Parathyroid adenoma (tissue), 2 donors: ENCODE data around the gene TMEM132E.

Experiments used
- H2AFZ ChIP-seq: fragments of 300-600 bp; sonication (generic); one replicate; pipeline ENCODE4 v1.7.0; 2017; ENCODE audit warnings: antibody characterized with exemption, mild to moderate bottlenecking
- H3K27ac ChIP-seq: fragments of 300-600 bp; sonication (generic); one replicate; pipeline ENCODE4 v1.7.0; 2017
- H3K27me3 ChIP-seq: fragments of 300-600 bp; sonication (generic); one replicate; pipeline ENCODE4 v1.7.0; 2017; ENCODE audit warnings: low read length; ENCODE audit not compliant: control insufficient read depth, insufficient read depth
- H3K36me3 ChIP-seq: fragments of 300-600 bp; sonication (generic); one replicate; pipeline ENCODE4 v1.7.0; 2017; ENCODE audit warnings: low read length; ENCODE audit not compliant: control insufficient read depth, insufficient read depth
- H3K4me1 ChIP-seq: fragments of 300-600 bp; sonication (generic); one replicate; pipeline ENCODE4 v1.7.0; 2017; ENCODE audit warnings: control low read depth
- H3K4me2 ChIP-seq: fragments of 300-600 bp; sonication (generic); one replicate; pipeline ENCODE4 v1.7.0; 2017; ENCODE audit warnings: low read length
- H3K4me3 ChIP-seq: fragments of 300-600 bp; sonication (generic); one replicate; pipeline ENCODE4 v1.7.0; 2017; ENCODE audit warnings: low read depth, low read length
- H3K79me2 ChIP-seq: fragments of 300-600 bp; sonication (generic); one replicate; pipeline ENCODE4 v1.7.0; 2017; ENCODE audit warnings: control low read depth
- H3K9ac ChIP-seq: fragments of 300-600 bp; sonication (generic); one replicate; pipeline ENCODE4 v1.7.0; 2017; ENCODE audit warnings: mild to moderate bottlenecking
- H3K9me3 ChIP-seq: fragments of 300-600 bp; sonication (generic); one replicate; pipeline ENCODE4 v1.7.0; 2017; ENCODE audit warnings: low read length; ENCODE audit not compliant: control insufficient read depth
- CTCF ChIP-seq: fragments of 300-600 bp; sonication (generic); IDR thresholded peaks from one replicate; pipeline ENCODE4 v1.7.0; 2017; ENCODE audit warnings: antibody characterized with exemption, mild to moderate bottlenecking
- donor health status: primary hyperparathyroidism.

TMEM132E gene

GRCh38 chr17:34579017-34579946, at the start of gene TMEM132E:
TMEM132E (plus strand) TSS chr17:34579582; CDS start chr17:34581077, 1,495 bp downstream.
- Histone ChIP-seq H2AFZ (peak within 1 kb of the TSS; percentile 73), H3K4me2 (peak within 1 kb of the TSS; percentile 76), H3K9me3 (no peaks in the 10 kb centered on the region), H3K27ac (no peak within 1 kb of the TSS), H3K4me3 (peak within 1 kb of the TSS; percentile 60), H3K4me1 (peaks cover 10% of the 10 kb centered on the region), H3K27me3 (peaks cover 14% of the 10 kb centered on the region), H3K36me3 (no peaks in the 10 kb centered on the region), H3K79me2 (no peaks in the 10 kb centered on the region), H3K9ac (no peak within 1 kb of the TSS)
- no peak for TF ChIP-seq CTCF

- H3K4me2 ChIP-seq, result no peak overlapping the region
- H3K9me3 ChIP-seq, result no peaks in the 10 kb centered on the region
- no peaks in the 10 kb centered on the region for H3K4me1 ChIP-seq
- no peak overlapping the region for H2AFZ ChIP-seq
- no peaks in the 10 kb centered on the region for H3K79me2 ChIP-seq
- no peak overlapping the region for H3K27ac ChIP-seq
- H3K4me3 ChIP-seq, result no peak overlapping the region
- no peaks in the 10 kb centered on the region for H3K36me3 ChIP-seq
- H3K9ac ChIP-seq, result no peak overlapping the region
- no peaks in the 10 kb centered on the region for H3K27me3 ChIP-seq
- no peak for TF ChIP-seq CTCF
These were observed 48.5 kb upstream of the TMEM132E start for GRCh38 chr17:34530918-34531317.

- H3K9me3 ChIP-seq, result no peaks in the 10 kb centered on the region
- no peak overlapping the region for H3K9ac ChIP-seq
- no peaks in the 10 kb centered on the region for H3K27me3 ChIP-seq
- H3K4me2 ChIP-seq, result no peak overlapping the region
- no peak overlapping the region for H3K27ac ChIP-seq
- no peak for TF ChIP-seq CTCF
- no peaks in the 10 kb centered on the region for H3K36me3 ChIP-seq
- no peak overlapping the region for H3K4me3 ChIP-seq
- H2AFZ ChIP-seq, result no peak overlapping the region
- H3K79me2 ChIP-seq, result no peaks in the 10 kb centered on the region
- H3K4me1 ChIP-seq, result no peaks in the 10 kb centered on the region
These were observed 46.9 kb upstream of the TMEM132E start for GRCh38 chr17:34532281-34533065.

- no peaks in the 10 kb centered on the region for H3K27me3 ChIP-seq
- H3K4me1 ChIP-seq, result no peaks in the 10 kb centered on the region
- H3K9ac ChIP-seq, result no peak overlapping the region
- H3K4me2 ChIP-seq, result no peak overlapping the region
- no peak overlapping the region for H3K27ac ChIP-seq
- no peaks in the 10 kb centered on the region for H3K36me3 ChIP-seq
- no peak overlapping the region for H2AFZ ChIP-seq
- no peaks in the 10 kb centered on the region for H3K9me3 ChIP-seq
- H3K4me3 ChIP-seq, result no peak overlapping the region
- no peaks in the 10 kb centered on the region for H3K79me2 ChIP-seq
- TF ChIP-seq CTCF, result no peak
These were observed 45.4 kb upstream of the TMEM132E start for GRCh38 chr17:34533806-34534527.
